ENCODE measurements around the gene MAGEB4.
"Not testable (repeated sequence)": the region's sequence is repeated elsewhere in the genome, so short reads cannot be mapped to it uniquely, and the experiment has no call there.

The MAGEB4 gene

GRCh38 chrX:30241724-30242415 is at the start of gene MAGEB4:
Gene MAGEB4 (plus strand): TSS chrX:30242000. CDS start chrX:30242136, 136 bp downstream.
- DNase-seq (ENCODE audit: insufficient read length, low spot score): no peak
- FAIRE-seq: no peak

- not testable (repeated sequence) for FAIRE-seq; DNase-seq (ENCODE audit: insufficient read length, low spot score)
Observed at GRCh38 chrX:30193910-30194309, 47.9 kb upstream of the MAGEB4 start.

GRCh38 chrX:30196322-30196721 is 45.5 kb upstream of the MAGEB4 start:
- FAIRE-seq (peak; percentile 95), DNase-seq (ENCODE audit: insufficient read length, low spot score) (peak; percentile 70)

- FAIRE-seq (no peak), DNase-seq (ENCODE audit: insufficient read length, low spot score) (no peak)
Observed at GRCh38 chrX:30212172-30212571, 29.6 kb upstream of the MAGEB4 start.

GRCh38 chrX:30215357-30215843 is 26.4 kb upstream of the MAGEB4 start, which contains the start of gene MAGEB2:
Gene MAGEB2 (plus strand): TSS chrX:30215563. CDS start chrX:30218581, 3,018 bp downstream.
- FAIRE-seq (no peak), DNase-seq (ENCODE audit: insufficient read length, low spot score) (no peak)

GRCh38 chrX:30217465-30217864 is 24.3 kb upstream of the MAGEB4 start:
- no peak for DNase-seq (ENCODE audit: insufficient read length, low spot score)
- no peak for FAIRE-seq

- no peak for DNase-seq (ENCODE audit: insufficient read length, low spot score)
- no peak for FAIRE-seq
Observed at GRCh38 chrX:30219372-30219771, 22.4 kb upstream of the MAGEB4 start.

- DNase-seq (ENCODE audit: insufficient read length, low spot score) (no peak), FAIRE-seq (peak; percentile 51)
Observed at GRCh38 chrX:30220661-30221060, 21.1 kb upstream of the MAGEB4 start.

- DNase-seq (ENCODE audit: insufficient read length, low spot score) (no peak), FAIRE-seq (no peak)
Observed at GRCh38 chrX:30224536-30224935, 17.3 kb upstream of the MAGEB4 start.

GRCh38 chrX:30228526-30228925 is 13.3 kb upstream of the MAGEB4 start:
- no peak for FAIRE-seq
- no peak for DNase-seq (ENCODE audit: insufficient read length, low spot score)

- DNase-seq (ENCODE audit: insufficient read length, low spot score): no peak
- peak; percentile 13 for FAIRE-seq
Observed at GRCh38 chrX:30230395-30230794, 11.4 kb upstream of the MAGEB4 start, which contains the start of gene MAGEB3. Gene MAGEB3 (plus strand): TSS chrX:30230657. CDS start chrX:30235925, 5,268 bp downstream.

- FAIRE-seq (no peak), DNase-seq (ENCODE audit: insufficient read length, low spot score) (no peak)
Observed at GRCh38 chrX:30246769-30247489, 5.1 kb downstream of the MAGEB4 start, which contains the start of gene MAGEB1. Gene MAGEB1 (plus strand): TSS chrX:30247146. CDS start chrX:30250494, 3,348 bp downstream.

GRCh38 chrX:30248854-30249253 is 7.1 kb downstream of the MAGEB4 start:
- FAIRE-seq (no peak), DNase-seq (ENCODE audit: insufficient read length, low spot score) (no peak)

GRCh38 chrX:30253257-30253656 is 11.5 kb downstream of the MAGEB4 start:
- FAIRE-seq (no peak), DNase-seq (ENCODE audit: insufficient read length, low spot score) (no peak)

GRCh38 chrX:30259927-30260326 is 18.1 kb downstream of the MAGEB4 start:
- DNase-seq (ENCODE audit: insufficient read length, low spot score) (no peak), FAIRE-seq (no peak)

- FAIRE-seq (no peak), DNase-seq (ENCODE audit: insufficient read length, low spot score) (no peak)
Observed at GRCh38 chrX:30261012-30261411, 19.2 kb downstream of the MAGEB4 start.

- DNase-seq (ENCODE audit: insufficient read length, low spot score): no peak
- no peak for FAIRE-seq
Observed at GRCh38 chrX:30262763-30263162, 21.0 kb downstream of the MAGEB4 start.

GRCh38 chrX:30270639-30271038 is 28.8 kb downstream of the MAGEB4 start:
- no peak for FAIRE-seq

GRCh38 chrX:30275498-30275897 is 33.7 kb downstream of the MAGEB4 start:
- no peak for DNase-seq (ENCODE audit: insufficient read length, low spot score)
- FAIRE-seq: no peak

More at GRCh38 chrX:30270639-30271038, 28.8 kb downstream of the MAGEB4 start:
- no peak for DNase-seq (ENCODE audit: insufficient read length, low spot score)

GRCh38 chrX:30278365-30278764 is 36.6 kb downstream of the MAGEB4 start:
- FAIRE-seq (no peak), DNase-seq (ENCODE audit: insufficient read length, low spot score) (no peak)

- DNase-seq (ENCODE audit: insufficient read length, low spot score) (no peak), FAIRE-seq (no peak)
Observed at GRCh38 chrX:30280428-30280827, 38.6 kb downstream of the MAGEB4 start.

GRCh38 chrX:30282527-30282926 is 40.7 kb downstream of the MAGEB4 start:
- no peak for DNase-seq (ENCODE audit: insufficient read length, low spot score)
- no peak for FAIRE-seq

Data from HTR-8/SVneo (cell line).